ENCODE data around the gene MIPEP.

Gene MIPEP

GRCh38 chr13:23743278-23744076 is 145.7 kb downstream of the MIPEP start:
- DNase-seq: no peak

GRCh38 chr13:23741879-23742510 is 147.2 kb downstream of the MIPEP start:
- no peak for DNase-seq

DNA sequence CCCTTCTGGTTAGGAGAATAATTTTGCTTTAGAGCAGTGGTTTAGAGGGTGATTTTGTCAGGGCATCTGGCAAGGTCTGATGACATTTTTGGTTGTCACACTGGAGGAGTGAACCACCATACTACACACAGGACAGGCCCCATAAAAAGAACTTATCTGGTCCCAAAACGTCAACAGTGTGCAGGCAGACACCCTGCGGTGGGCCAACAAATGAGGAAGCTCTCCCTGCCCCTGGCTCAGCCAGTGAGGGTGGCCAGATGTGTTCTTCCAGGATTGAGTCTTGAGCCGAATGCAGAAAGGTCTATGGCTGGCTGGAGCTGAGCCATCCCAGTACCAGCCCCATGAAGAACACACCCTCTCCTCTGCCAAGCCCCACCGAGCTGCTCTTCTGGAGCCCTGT is 149.2 kb downstream of the MIPEP start:
- DNase-seq: no peak

GRCh38 chr13:23739596-23739995 is 149.6 kb downstream of the MIPEP start:
- DNase-seq: no peak

- no peak for DNase-seq
Measured at GRCh38 chr13:23736541-23736940, 152.7 kb downstream of the MIPEP start.

GRCh38 chr13:23735329-23735728 is 153.9 kb downstream of the MIPEP start:
- DNase-seq: no peak

- no peak for DNase-seq
Measured at GRCh38 chr13:23731709-23732108, 157.5 kb downstream of the MIPEP start.

DNA sequence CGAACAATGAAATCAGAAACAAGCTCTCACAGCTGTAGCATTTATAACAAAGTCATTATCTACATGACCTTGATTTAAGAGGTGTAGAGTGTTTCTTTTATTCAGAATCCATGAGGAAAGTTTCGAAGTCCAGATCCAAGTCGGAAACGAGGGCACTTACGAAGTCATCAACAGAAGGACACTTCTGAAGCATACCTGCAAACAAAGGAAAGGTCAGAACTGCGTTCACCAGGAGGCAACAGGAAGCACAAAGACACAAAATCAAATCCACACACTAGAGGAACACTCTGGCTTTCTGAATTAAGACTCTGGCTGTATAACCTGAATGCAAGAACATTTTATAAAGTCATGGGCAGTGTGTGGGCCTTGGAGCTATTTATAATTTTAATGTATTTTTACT is 158.9 kb downstream of the MIPEP start:
- no peak for DNase-seq

GRCh38 chr13:23729531-23729930 is 159.7 kb downstream of the MIPEP start:
- DNase-seq: no peak

DNA sequence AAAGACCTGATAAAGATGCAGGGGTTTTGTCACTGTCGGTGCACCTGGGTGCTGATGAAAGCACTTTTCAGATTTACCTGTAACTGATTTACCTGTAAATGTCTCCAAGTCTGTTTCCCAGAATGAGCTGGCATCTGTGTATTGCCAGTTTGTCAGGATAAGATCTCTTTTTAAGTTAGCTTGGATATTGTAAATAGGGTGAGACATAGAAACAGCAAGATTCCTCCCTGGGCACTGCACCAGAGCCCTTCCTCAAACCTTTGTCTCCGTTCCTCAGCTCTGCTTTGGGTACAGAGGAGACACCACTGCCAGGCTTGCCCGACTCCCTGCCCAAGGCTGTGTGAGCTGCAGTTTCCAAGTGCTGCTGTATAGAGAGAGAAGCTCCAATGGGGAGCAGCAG is 160.4 kb downstream of the MIPEP start:
- no peak for DNase-seq

DNA sequence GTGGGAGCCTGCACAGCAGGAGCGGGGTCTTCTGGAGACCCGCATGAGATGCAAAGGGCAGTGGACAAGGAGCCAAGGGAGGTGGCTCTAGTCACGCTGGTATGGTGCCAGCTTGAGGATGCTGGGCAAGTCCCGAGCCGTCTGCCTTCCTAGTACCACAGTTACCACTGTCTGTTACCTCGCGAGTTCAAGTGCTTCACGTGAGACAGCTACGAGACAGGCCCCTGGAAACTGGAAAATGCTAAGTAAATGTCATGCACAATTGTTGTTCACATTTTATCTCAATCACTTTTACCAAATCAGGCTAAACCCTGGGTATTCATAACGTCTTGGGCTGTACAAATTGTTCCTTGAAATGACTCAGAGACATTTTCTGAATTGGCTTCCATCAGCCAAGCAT is 163.3 kb downstream of the MIPEP start:
- DNase-seq: no peak

DNA sequence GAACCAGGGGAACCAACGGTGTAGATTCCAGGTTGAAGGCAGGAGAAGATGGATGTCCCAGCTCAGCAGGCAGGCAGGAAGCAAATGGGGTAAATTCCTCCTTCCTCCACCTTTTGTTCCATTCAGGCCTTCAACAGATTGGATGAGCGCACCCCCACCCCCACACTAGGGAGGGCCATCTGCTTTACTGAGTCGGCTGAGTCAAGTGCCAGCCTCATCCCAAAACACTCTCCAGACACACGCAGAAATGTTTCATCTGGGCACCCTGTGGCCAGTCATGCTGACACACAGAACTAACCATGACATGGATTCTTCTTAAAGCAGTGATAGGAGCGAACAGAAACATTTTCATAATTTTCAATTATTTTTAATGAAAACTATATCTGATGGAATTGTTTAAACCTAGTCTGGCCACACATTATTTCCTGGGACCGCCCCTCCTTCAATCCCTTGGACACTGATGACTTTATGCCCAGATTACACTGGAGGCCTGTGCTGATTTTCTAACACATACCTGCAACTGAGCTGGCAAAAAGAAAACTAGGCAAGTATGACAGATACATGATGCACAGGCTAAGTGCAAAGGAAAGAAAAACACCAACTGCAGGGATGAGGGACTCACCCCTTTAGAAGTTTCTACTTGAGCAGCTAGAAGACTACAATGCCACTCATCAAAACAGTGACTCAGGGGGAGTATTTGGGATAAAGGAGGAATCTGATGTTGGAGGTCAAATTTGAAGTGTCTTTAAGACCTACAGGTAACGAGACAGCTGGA is 164.8 kb downstream of the MIPEP start:
- no peak for DNase-seq

DNA sequence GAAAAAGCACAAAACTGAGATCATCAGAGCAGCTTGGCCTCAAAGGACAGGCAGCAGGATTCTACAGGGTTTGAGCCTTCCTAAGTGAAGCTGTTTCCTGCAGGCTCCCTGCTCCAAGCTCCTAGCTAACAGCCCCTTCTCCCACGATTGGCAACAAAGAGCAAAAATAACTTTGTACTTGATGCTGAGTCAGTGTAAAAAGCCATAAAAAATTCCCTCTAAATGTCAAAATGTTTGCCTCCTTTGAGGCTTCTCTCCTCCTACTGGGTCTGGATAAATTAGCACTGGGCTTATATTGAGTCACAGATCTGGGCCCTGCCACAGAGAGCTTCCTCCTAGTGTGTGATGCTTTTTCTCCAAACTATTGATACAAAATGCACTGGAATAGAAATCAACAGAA is 165.7 kb downstream of the MIPEP start:
- no peak for DNase-seq

GRCh38 chr13:23722726-23723453 is 166.3 kb downstream of the MIPEP start:
- no peak for DNase-seq

DNA sequence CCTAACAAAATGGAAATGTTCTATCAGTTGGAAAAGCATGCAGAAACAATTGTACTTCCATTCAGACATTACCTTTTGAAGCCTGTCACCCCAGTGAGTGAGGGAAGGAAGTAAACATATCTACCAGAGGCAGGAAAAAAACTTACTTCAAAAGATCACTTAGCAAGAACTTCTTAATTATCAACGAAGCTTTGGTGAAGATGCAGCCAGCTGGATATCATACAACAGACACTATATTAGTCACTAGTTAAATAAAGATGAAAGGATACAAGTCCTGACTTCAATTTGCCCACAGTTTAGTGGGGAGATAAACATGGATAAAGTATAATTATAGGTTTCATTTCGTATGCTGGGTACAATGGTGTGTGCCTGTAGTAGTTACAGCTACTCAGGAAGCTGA is 170.2 kb downstream of the MIPEP start:
- no peak for DNase-seq

- no peak for DNase-seq
Measured at GRCh38 chr13:23716401-23716800, 172.8 kb downstream of the MIPEP start.

DNA sequence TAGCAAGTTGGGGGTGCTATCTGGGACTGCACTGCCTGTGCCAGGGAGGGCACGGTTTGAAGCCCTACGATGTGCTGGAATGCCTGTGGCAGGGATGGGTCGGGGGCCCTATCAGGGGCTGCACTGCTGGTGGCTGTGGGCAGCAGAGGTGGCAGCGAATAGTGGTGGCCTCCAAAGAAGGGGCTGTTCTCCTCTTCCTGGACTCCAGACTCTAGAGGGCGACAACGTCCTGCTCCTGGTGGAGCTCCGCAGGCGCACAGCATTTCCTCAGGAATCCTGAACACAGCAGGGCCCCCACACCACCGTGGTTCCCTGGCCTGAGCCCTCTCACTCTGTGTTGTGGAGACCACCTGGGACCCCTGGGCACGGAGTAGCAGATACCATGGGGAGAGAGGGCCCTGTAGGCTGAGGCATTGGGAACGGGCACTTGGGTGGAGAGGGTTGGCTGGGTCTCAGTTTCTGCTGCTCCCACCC is 173.4 kb downstream of the MIPEP start:
- DNase-seq: no peak

DNA sequence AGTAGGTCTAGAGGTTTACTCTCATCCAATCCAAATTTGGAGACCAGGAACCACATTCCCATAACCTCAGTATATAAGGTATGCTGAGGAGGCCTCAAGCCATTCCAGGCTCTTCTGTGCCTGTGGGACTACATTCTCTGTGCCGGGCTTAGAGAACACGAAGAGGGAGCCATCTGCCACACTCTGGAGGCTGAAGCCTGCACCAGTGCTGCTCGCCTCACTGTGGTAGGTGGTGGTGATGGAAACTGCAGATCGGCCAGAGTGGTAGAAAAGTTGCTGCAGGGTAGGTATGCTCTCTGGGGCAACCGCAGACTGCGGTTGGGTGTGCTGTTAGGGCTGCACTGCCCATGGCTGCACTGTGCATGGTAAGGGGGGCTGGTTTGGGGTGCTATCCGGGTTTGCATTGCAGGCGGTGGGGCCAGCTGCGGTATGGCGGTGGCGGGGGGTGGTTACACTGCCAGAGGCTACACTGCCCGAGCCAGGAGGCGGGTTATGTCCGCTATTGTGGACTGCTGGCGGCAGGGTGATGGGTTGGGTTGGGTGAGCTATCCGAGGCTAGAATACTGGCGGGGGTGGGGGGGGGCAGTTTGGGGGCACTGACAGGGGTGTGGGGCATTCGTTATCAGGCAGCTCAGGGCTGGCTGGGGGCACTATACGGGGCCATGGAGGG is 174.0 kb downstream of the MIPEP start:
- DNase-seq: no peak

GRCh38 chr13:23714672-23715071 is 174.5 kb downstream of the MIPEP start:
- no peak for DNase-seq

GRCh38 chr13:23711355-23711754 is 177.8 kb downstream of the MIPEP start:
- DNase-seq: no peak

DNA sequence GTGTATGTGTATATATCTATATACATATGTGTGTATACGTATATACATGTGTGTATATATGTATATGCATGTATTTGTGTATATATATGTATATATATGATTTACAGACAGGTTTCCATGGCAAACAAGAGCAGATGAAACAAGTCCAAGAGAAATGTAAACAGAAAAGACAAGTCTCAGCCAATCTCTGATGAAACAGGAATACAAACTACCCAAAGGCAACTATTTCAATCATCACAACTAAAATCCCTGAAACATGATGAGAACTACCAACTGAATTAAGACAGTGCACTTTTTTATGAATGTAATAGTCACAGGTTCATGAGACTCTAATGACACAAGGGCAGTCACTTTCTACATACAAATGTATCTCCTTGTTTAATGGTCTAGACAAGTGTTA is 178.8 kb downstream of the MIPEP start:
- no peak for DNase-seq

GRCh38 chr13:23709536-23709935 is 179.7 kb downstream of the MIPEP start:
- no peak for DNase-seq

DNA sequence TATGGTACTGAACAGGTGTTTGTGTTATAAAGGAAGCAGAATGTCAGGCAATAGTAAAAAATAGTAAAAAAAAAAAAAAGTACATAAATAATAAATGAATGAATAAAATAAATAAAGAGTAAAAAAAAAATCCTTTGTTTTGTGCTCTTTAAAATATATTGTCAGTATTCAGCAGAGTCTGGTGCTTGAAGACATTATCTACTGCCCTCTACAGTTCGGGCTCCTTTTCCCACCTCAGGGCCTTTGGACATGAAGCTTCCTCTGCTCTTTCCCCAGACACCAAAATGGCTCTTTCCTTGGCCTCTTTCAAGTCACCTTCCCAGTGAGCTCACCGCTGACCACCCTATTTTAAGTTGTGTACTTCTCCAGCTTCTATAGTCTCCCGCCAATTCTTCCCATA is 181.5 kb downstream of the MIPEP start:
- DNase-seq: no peak

Measured in MV-4-11 (cell line).